Measurements from ENCODE around the gene ZNF594.

The ZNF594 gene

DNA sequence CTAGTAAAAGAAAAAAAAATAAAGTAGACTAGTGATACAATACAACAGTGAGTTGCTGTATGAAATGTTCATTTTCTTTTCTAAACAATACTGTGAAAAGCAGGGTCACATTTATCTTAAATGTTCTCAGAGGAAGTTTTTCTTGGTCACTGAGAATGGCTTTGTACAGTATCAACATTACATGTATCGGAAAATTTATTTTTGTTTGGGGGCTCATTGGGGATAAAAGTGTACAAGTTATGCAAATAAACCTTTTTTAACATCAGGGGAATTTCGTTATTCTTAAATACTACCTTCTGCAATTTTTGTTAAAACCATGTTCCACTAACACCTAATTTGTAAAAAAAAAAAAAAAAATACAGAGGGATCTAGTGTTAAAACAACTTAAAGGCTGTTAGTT, 8.7 kb upstream of the ZNF594 start:
- peak; percentile 74 for DNase-seq (ENCODE audit: low read depth)
- TF ChIP-seq, protein P1, sequence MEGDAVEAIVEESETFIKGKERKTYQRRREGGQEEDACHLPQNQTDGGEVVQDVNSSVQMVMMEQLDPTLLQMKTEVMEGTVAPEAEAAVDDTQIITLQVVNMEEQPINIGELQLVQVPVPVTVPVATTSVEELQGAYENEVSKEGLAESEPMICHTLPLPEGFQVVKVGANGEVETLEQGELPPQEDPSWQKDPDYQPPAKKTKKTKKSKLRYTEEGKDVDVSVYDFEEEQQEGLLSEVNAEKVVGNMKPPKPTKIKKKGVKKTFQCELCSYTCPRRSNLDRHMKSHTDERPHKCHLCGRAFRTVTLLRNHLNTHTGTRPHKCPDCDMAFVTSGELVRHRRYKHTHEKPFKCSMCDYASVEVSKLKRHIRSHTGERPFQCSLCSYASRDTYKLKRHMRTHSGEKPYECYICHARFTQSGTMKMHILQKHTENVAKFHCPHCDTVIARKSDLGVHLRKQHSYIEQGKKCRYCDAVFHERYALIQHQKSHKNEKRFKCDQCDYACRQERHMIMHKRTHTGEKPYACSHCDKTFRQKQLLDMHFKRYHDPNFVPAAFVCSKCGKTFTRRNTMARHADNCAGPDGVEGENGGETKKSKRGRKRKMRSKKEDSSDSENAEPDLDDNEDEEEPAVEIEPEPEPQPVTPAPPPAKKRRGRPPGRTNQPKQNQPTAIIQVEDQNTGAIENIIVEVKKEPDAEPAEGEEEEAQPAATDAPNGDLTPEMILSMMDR (IDR thresholded peaks at IDR 0.05; ENCODE audit: insufficient read depth, low read depth, low read length, missing control alignments) = no peak

DNA sequence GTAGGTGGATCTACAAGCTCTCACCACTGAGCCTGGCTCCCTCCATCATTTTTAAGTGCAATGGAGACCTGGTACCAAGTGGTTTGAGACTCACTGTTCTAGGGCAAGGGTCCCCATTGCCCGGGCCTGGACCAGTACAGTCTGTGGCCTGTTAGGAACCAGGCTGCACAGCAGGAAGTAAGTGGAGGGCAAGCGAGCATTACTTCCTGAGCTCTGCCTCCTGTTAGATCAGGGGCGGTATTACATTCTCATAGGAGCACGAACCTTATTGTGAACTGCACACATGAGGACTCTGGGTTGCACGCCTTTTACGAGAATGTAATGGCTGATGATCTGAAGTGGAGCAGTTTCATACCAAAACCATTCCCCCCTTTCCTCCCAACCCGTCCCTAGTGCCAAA, 6.8 kb upstream of the ZNF594 start:
- H3K4me3 ChIP-seq (ENCODE audit: low read depth, low read length) = no peak overlapping the region; the same call in 1 of the 2 replicates
- peak; percentile 74 for DNase-seq (ENCODE audit: low read depth)
- TF ChIP-seq, protein P1 (IDR thresholded peaks at IDR 0.05; ENCODE audit: insufficient read depth, low read depth, low read length, missing control alignments) = no peak

More for the DNA sequence above, 8.7 kb upstream of the ZNF594 start:
- H3K4me3 ChIP-seq (ENCODE audit: low read depth, low read length) = peak overlapping the region; percentile 20; the same call in 1 of the 2 replicates

DNA sequence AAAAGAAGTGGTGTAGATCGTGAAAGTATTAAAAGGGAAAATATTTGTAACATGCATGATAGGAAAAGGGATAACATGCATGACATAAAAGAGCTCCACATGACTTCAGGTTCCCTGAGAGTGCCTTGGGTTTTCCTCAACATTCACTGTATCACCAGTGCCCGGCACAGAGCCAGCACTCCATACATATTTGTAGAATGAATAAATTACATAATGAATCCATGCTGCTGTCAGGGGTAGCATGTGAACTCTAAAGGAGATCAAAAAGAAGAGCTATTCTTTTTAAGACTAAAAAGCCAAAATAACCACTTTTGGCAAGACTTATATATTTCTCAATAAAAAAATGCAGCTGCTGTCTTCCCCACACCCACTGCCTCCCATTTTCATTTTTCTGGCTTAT, 2.7 kb upstream of the ZNF594 start:
- TF ChIP-seq, protein P1 (IDR thresholded peaks at IDR 0.05; ENCODE audit: insufficient read depth, low read depth, low read length, missing control alignments) = no peak
- no peak overlapping the region for H3K4me3 ChIP-seq (ENCODE audit: low read depth, low read length)
- no peak for DNase-seq (ENCODE audit: low read depth)

DNA sequence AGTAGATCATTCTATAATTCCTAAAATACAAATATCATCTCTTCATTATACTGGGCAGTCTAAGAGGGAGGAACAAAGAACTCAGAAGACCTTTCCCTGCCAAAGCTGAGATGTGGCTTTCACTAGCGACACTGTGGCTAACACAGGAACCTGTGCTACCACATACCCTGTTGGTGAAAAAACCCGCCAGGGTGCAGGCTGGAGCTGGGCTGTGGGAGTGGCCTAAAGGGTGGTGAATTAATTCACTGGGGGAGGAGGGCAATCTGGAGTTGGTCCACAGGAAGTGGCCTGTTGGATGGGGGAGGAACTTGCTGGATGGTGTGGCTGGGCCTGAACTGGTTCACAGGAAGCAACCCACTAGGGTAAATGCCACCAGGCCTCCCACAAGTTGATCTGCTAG, 7.4 kb downstream of the ZNF594 start:
- H3K4me3 ChIP-seq (ENCODE audit: low read depth, low read length) = no peak overlapping the region
- no peak for DNase-seq (ENCODE audit: low read depth)
- TF ChIP-seq, protein P1 (IDR thresholded peaks at IDR 0.05; ENCODE audit: insufficient read depth, low read depth, low read length, missing control alignments) = no peak

DNA sequence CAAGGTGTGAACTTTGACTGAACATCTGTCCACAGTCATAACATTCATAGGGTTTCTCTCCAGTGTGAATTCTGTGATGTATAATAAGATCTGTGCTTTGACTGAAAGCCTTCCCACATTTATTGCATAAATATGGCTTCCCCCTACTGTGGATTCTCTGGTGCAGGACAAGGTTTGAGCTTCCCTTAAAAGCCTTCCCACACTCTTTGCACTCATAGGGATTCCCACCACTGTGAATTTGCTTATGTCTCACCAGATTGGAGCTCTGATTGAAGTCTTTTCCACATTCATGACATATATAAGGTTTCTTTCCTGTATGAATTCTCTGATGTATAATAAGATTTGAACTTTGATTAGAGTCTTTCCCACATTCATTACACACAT, 8.3 kb downstream of the ZNF594 start:
- no peak for DNase-seq (ENCODE audit: low read depth)
- TF ChIP-seq, protein P1 (IDR thresholded peaks at IDR 0.05; ENCODE audit: insufficient read depth, low read depth, low read length, missing control alignments) = no peak
- no peak overlapping the region for H3K4me3 ChIP-seq (ENCODE audit: low read depth, low read length)

DNA sequence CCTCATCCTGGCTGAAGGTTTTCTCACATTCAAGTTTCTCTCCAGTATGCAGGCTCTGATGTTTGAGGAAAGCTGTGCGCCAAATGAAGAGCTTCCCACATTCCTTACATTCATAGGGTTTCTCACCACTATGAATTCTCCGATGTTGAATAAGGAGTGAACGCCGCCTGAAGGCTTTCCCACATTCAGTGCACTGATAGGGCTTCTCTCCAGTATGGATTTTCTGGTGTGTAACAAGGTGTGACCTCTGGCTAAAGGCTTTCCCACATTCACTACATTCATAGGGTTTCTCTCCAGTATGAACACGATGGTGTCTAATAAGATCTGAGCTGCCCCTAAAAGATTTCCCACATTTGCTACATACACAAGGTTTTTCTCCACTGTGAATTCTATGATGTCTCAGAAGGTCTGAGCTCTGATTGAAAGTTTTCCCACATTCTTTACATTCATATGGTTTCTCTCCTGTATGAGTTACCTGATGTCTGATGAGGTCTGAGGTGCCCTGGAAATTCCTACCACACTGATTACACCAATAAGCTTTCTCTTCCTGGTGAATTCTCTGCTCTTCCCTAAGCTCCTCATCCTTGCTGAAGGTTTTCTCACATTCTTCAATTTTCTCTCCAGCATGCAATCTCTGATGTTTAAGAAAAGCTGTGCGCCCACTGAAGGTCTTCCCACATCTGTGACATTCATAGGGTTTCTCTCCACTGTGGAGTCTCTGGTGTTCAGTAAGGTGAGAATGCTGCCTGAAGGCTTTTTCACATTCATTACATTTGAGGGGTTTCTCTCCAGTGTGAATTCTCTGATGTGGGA, 8.9 kb downstream of the ZNF594 start:
- no peak overlapping the region for H3K4me3 ChIP-seq (ENCODE audit: low read depth, low read length)
- TF ChIP-seq, protein P1 (IDR thresholded peaks at IDR 0.05; ENCODE audit: insufficient read depth, low read depth, low read length, missing control alignments) = no peak
- no peak for DNase-seq (ENCODE audit: low read depth)

All from GM12865 (cell line).